Caco-2 (cell line): Measurements from ENCODE around the gene SEC22A. TPM values are rescaled to one million over a fixed set of nuclear protein-coding genes. Genes with fewer than 3 reads are reported as not detected.

Source experiments
- BruUV-seq: library from RNA; stranded (reverse); fragments of 400-500 nt; replicated peaks from 2 replicates; lab custom pipeline; 2021; lab: Mats Ljungman, UMichigan
- CTCF ChIA-PET: fragments of 300-600 bp; sonication (Branson Sonifier 250); formaldehyde crosslinking; loops from one replicate; lab custom pipeline; 2022; ENCODE audit warnings: antibody characterized with exemption; lab: Charles Lee
- POLR2A ChIA-PET: fragments of 300-600 bp; sonication (Branson Sonifier 250); formaldehyde crosslinking; loops from one replicate; lab custom pipeline; 2022; ENCODE audit warnings: antibody characterized with exemption; lab: Charles Lee
- DNase-seq, 2 experiments: peaks; one replicate each; pipeline versions ENCODE4 v3.0.0 to v3.0.0-alpha.2; 2020 to 2022
- H3K27me3 ChIP-seq: replicated peaks from 2 replicates; pipeline ENCODE4 v1.6.0; 2011; ENCODE audit warnings: low read length; ENCODE audit not compliant: control insufficient read depth, insufficient read depth
- H3K36me3 ChIP-seq: 2 replicates; pipeline ENCODE4 v1.5.1; 2011; ENCODE audit warnings: low read length; ENCODE audit not compliant: control insufficient read depth, insufficient read depth
- H3K4me1 ChIP-seq: fragments of 250-450 bp; sonication (Bioruptor Pico); 2 replicates; pipeline ENCODE4 v1.5.1; 2020; ENCODE audit warnings: mild to moderate bottlenecking
- H3K4me3 ChIP-seq: 2 replicates; pipeline ENCODE4 v1.5.1; 2011; ENCODE audit warnings: low read depth, mild to moderate bottlenecking, control low read depth, low read length
- H3K9me3 ChIP-seq: fragments of 250-450 bp; sonication (Bioruptor Pico); 2 replicates; pipeline ENCODE4 v1.5.1; 2020; ENCODE audit warnings: mild to moderate bottlenecking, moderate library complexity
- H3K27ac Mint-ChIP-seq: one replicate; pipeline ENCODE4 v1.8.0; 2022; ENCODE audit warnings: mixed read lengths; ENCODE audit not compliant: unreplicated experiment
- H3K27me3 Mint-ChIP-seq: one replicate; pipeline ENCODE4 v1.8.0; 2022; ENCODE audit warnings: mixed read lengths; ENCODE audit not compliant: insufficient read depth, unreplicated experiment
- H3K36me3 Mint-ChIP-seq: one replicate; pipeline ENCODE4 v1.8.0; 2022; ENCODE audit warnings: mild to moderate bottlenecking, mixed read lengths; ENCODE audit not compliant: insufficient read depth, unreplicated experiment
- H3K4me1 Mint-ChIP-seq: one replicate; pipeline ENCODE4 v1.8.0; 2022; ENCODE audit warnings: low read depth, mixed read lengths; ENCODE audit not compliant: unreplicated experiment
- H3K4me3 Mint-ChIP-seq: one replicate; pipeline ENCODE4 v1.8.0; 2022; ENCODE audit warnings: mild to moderate bottlenecking, moderate library complexity, mixed read lengths; ENCODE audit not compliant: unreplicated experiment
- H3K9me3 Mint-ChIP-seq: one replicate; pipeline ENCODE4 v1.8.0; 2022; ENCODE audit warnings: mixed read lengths; ENCODE audit not compliant: unreplicated experiment
- CTCF ChIP-seq, 2 experiments: fragments of 200-600 bp in 1 of 2; IDR thresholded peaks; 1 replicate in 1 of 2; 2 replicates in 1 of 2; pipeline versions ENCODE4 v1.5.1 to v1.8.0; 2011 to 2022; ENCODE audit warnings: antibody characterized with exemption in 1 of 2, control low read depth in 1 of 2, inconsistent platforms in 1 of 2, low read depth in 1 of 2, low read length in 1 of 2, mild to moderate bottlenecking in 1 of 2, moderate library complexity in 1 of 2; ENCODE audit not compliant: insufficient read depth in 1 of 2, severe bottlenecking in 1 of 2, unreplicated experiment in 1 of 2
- intact Hi-C: fragments of 100-400 bp; cut with micrococcal nuclease; formaldehyde crosslinking; loops from one replicate; pipeline ENCODE4 v1.10.0; 2022; ENCODE audit not compliant: unreplicated experiment
- total RNA-seq: library from RNA; stranded (reverse); gene quantifications from 2 replicates; pipeline ENCODE4 v1.2.3, GENCODE V29; 2022

SEC22A gene
- total RNA-seq, 1 experiment from 2014 or later = 17.7 TPM

- intact Hi-C loops = no loop called here
- BruUV-seq = no TSS peak
- H3K4me3 ChIP-seq = no peak overlapping the region
- no peaks in the 10 kb centered on the region for H3K4me1 Mint-ChIP-seq
- CTCF ChIA-PET = no interaction called here
- H3K27ac Mint-ChIP-seq = no peak overlapping the region
- 0 out of 2 replicates have a peak, but pooled peaks cover 2% of the 10 kb centered on the region for H3K36me3 ChIP-seq
- DNase-seq = no peak
- no peaks in the 10 kb centered on the region for H3K4me1 ChIP-seq
- H3K4me3 Mint-ChIP-seq = no peak overlapping the region
- H3K36me3 Mint-ChIP-seq = peaks cover 39% of the 10 kb centered on the region
- no peak for TF ChIP-seq CTCF (IDR thresholded peaks at IDR 0.05; ENCODE audit: insufficient read depth in 1 of 2, low read depth in 1 of 2, low read length in 1 of 2, severe bottlenecking in 1 of 2, unreplicated experiment in 1 of 2)
- H3K9me3 ChIP-seq = no peaks in the 10 kb centered on the region
- no peaks in the 10 kb centered on the region for H3K27me3 Mint-ChIP-seq
- H3K27me3 ChIP-seq = no peaks in the 10 kb centered on the region
- POLR2A ChIA-PET = no interaction called here
- H3K9me3 Mint-ChIP-seq = no peaks in the 10 kb centered on the region
These were observed 46.2 kb upstream of the SEC22A start for GRCh38 chr3:123155471-123156011.

DNA sequence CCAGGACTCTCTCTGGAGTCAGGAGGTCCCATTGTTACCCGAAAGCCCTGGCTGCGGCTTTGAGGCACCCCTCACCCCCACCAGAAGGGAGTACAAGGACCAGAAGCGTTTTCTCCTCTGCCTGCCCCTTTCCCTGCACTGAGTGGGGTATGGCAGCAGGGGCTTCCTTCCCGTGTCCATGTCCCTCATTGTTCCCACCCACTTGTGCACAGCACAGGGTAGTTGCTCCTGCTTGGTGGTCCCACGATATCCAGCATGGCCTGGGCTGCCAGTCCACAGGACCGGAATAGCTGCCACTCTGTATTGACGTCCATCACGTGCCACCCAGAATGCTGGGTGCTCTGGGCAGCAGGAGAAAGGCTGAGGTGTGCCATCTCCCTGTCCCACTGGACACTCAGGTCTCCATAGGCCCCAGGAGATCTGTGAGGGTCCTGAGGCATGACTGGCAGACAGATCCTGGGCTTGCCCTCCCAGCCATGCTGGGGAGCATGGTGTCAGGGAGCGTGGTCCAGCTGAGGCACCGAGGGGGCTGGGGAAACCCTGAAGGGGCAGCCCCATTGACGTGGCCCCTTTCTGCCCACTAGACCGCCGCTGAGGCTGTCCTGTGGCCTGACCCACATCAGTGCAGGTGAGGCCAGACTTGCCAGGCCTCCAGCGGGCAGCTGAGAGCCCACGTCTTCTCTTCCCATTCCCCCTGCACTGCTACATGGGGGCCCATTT lies 45.3 kb upstream of the SEC22A start:
- Mint-ChIP-seq H3K4me1 (no peaks in the 10 kb centered on the region), H3K9me3 (no peaks in the 10 kb centered on the region), H3K27me3 (no peaks in the 10 kb centered on the region), H3K36me3 (peaks cover 47% of the 10 kb centered on the region), H3K27ac (no peak overlapping the region), H3K4me3 (no peak overlapping the region)
- intact Hi-C loops = no loop called here
- no peak for DNase-seq
- H3K9me3 ChIP-seq = no peaks in the 10 kb centered on the region
- no TSS peak for BruUV-seq
- H3K27me3 ChIP-seq = no peaks in the 10 kb centered on the region
- POLR2A ChIA-PET = no interaction called here
- H3K36me3 ChIP-seq = 0 out of 2 replicates have a peak, but pooled peaks cover 2% of the 10 kb centered on the region
- H3K4me3 ChIP-seq = no peak overlapping the region
- CTCF ChIA-PET = no interaction called here
- TF ChIP-seq CTCF (IDR thresholded peaks at IDR 0.05; ENCODE audit: insufficient read depth in 1 of 2, low read depth in 1 of 2, low read length in 1 of 2, severe bottlenecking in 1 of 2, unreplicated experiment in 1 of 2) = no peak
- H3K4me1 ChIP-seq = no peaks in the 10 kb centered on the region

DNA sequence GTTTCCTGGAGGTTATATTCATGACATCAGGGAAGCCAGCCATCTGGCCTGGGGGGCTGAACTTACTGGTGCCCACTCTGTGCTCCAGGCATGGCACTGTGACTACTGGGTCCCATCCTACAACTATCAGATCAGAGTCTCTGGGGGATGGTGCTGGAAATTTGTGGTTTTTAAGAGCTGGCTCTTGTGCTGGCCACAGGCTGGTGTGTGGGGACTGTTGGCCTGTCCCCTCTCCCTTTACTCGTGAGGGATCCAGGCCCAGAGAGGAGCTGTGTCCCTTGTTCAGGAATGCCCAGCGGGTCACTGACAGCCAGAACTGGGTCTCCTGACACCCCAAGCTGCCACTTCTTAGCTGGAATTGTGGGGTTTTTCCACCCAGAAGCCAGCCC lies 44.5 kb upstream of the SEC22A start:
- no peak overlapping the region for H3K27ac Mint-ChIP-seq
- H3K36me3 Mint-ChIP-seq = peaks cover 55% of the 10 kb centered on the region
- no peaks in the 10 kb centered on the region for H3K9me3 Mint-ChIP-seq

More for the DNA sequence above, 44.5 kb upstream of the SEC22A start:
- no peaks in the 10 kb centered on the region for H3K4me1 Mint-ChIP-seq
- Histone ChIP-seq H3K4me1 (no peaks in the 10 kb centered on the region), H3K4me3 (no peak overlapping the region), H3K27me3 (no peaks in the 10 kb centered on the region), H3K36me3 (0 out of 2 replicates have a peak, but pooled peaks cover 2% of the 10 kb centered on the region), H3K9me3 (no peaks in the 10 kb centered on the region)
- no TSS peak for BruUV-seq
- ChIA-PET POLR2A (no interaction called here), CTCF (no interaction called here)
- H3K4me3 Mint-ChIP-seq = no peak overlapping the region
- intact Hi-C loops = no loop called here
- no peak for TF ChIP-seq CTCF (IDR thresholded peaks at IDR 0.05; ENCODE audit: insufficient read depth in 1 of 2, low read depth in 1 of 2, low read length in 1 of 2, severe bottlenecking in 1 of 2, unreplicated experiment in 1 of 2)
- no peaks in the 10 kb centered on the region for H3K27me3 Mint-ChIP-seq
- DNase-seq = no peak
